Measurements from ENCODE around the gene RBM38.
"Not testable (repeated sequence)": the region's sequence is repeated elsewhere in the genome, so short reads cannot be mapped to it uniquely, and the experiment has no call there.

The RBM38 gene

GRCh38 chr20:57429159-57429496 lies 37.9 kb downstream of the RBM38 start:
- TF ChIP-seq, protein P1, sequence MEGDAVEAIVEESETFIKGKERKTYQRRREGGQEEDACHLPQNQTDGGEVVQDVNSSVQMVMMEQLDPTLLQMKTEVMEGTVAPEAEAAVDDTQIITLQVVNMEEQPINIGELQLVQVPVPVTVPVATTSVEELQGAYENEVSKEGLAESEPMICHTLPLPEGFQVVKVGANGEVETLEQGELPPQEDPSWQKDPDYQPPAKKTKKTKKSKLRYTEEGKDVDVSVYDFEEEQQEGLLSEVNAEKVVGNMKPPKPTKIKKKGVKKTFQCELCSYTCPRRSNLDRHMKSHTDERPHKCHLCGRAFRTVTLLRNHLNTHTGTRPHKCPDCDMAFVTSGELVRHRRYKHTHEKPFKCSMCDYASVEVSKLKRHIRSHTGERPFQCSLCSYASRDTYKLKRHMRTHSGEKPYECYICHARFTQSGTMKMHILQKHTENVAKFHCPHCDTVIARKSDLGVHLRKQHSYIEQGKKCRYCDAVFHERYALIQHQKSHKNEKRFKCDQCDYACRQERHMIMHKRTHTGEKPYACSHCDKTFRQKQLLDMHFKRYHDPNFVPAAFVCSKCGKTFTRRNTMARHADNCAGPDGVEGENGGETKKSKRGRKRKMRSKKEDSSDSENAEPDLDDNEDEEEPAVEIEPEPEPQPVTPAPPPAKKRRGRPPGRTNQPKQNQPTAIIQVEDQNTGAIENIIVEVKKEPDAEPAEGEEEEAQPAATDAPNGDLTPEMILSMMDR (IDR thresholded peaks at IDR 0.05; ENCODE audit: low read depth, low read length) = no peak
- no peak overlapping the region for H3K4me3 ChIP-seq (ENCODE audit: low read depth, low read length)

- TF ChIP-seq, protein P1 (IDR thresholded peaks at IDR 0.05; ENCODE audit: low read depth, low read length) = no peak
- H3K4me3 ChIP-seq (ENCODE audit: low read depth, low read length) = no peak overlapping the region
Observed at GRCh38 chr20:57429580-57430200, 38.5 kb downstream of the RBM38 start.

- not testable (repeated sequence) for H3K4me3 ChIP-seq (ENCODE audit: low read depth, low read length)
Observed at GRCh38 chr20:57430201-57430596, 39.0 kb downstream of the RBM38 start.

DNA sequence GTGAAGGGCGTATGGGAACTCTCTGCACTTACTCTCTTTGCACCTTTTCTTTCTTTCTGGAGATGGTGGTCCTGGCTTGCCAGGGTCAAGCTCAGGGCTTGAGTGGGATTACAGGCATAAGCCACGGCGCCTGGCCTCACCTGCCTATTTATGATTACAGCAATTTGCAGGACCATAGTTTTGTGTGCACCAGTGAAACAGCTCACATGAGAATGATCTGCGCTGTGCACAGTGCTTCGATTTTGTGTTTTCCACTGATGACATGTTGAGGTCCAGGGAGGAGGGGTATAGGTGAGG lies 40.3 kb downstream of the RBM38 start:
- TF ChIP-seq, protein P1 (IDR thresholded peaks at IDR 0.05; ENCODE audit: low read depth, low read length) = no peak
- H3K4me3 ChIP-seq (ENCODE audit: low read depth, low read length) = no peak overlapping the region

DNA sequence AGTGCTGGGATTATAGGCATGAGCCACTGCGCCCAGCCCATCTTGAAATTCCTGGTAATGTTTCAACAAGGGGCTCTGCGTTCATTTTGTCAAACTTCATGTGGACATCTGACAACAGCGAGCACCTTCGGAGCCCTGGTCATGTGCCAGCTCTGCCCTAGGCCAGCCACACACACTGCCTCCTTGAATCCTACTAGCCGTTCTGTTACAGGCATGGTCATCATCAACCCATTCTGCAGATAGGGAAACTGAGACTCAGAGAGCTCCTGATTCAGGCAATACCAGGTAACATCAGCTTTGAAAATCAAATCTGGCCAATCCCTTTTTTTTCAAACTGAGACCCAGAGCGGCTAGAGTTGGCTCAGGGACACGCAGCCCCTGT lies 41.3 kb downstream of the RBM38 start:
- H3K4me3 ChIP-seq (ENCODE audit: low read depth, low read length) = no peak overlapping the region
- TF ChIP-seq, protein P1 (IDR thresholded peaks at IDR 0.05; ENCODE audit: low read depth, low read length) = no peak

DNA sequence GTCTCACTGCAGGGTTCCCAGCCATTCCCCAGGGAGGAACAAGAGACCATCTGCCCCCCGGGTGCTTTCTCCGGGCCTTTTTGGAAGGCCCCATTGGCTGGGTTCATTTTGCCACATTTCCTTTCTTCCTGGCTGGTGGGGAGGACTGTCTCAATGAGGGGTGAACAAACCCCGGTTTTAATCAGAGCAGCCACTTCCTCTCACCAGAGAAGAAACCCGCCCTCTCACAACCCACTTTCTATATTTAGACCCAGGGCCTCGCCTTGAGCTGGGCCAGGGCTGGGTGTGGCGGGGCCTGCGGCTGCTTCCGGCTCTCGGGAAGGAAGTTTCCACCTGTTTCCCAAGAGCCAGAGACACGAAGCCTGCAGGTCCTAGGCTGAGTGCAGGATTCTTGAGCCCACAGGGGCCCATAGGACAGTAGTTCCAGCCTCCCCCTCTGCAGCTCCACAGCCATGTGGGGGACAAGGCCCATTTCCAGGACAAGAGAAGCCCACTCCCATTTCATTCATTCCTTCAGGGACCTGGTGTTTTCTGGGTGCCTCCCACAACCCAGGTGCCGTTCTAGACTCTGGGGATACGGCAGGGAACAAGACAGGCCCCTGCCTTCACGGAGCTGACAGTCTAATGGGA lies 41.8 kb downstream of the RBM38 start:
- H3K4me3 ChIP-seq (ENCODE audit: low read depth, low read length) = no peak overlapping the region
- TF ChIP-seq, protein P1 (IDR thresholded peaks at IDR 0.05; ENCODE audit: low read depth, low read length) = no peak

DNA sequence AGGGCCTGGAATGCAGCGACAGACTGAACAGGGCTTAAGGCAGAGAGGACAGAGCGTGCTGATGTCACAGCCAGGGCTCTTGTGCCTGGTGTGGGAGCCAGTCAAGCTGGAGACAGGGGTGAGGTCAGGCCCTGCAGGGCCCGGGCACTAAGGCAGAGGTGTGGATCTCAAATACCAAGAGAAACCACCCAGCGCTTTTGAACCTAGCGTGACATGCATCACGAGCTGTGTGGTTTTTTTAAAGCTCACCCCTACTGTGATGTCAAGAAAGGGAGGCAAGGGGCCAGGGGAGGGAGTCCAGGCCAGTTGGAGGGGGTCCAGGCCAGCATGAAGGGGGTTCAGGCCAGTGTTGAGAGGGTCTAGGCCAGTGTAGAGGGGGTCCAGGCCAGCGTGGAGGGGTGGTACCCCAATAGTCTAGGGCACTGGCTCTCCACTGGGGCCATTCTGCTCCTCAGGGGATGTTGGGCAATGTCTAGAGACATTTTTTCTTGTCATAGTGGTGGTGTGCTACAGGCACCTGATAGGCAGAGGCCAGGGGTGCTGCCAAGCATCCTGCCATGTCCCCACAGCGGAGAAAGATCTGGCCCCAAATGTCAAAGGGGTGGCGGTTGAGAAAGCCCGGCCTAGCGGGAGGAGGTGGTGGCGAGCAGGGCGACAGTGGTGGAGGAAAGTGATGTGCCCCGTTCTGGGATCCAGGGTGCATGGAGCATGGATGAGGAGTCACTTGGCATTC lies 42.6 kb downstream of the RBM38 start:
- no peak overlapping the region for H3K4me3 ChIP-seq (ENCODE audit: low read depth, low read length)
- TF ChIP-seq, protein P1 (IDR thresholded peaks at IDR 0.05; ENCODE audit: low read depth, low read length) = no peak

Measured in WI38 (cell line).